ENCODE results near the gene CCIN. TPM values are rescaled to one million over a fixed set of nuclear protein-coding genes. Genes with fewer than 3 reads are reported as not detected.

The CCIN gene
- total RNA-seq, 1 experiment from 2014 or later, result 0.20 TPM

- TF ChIP-seq ZNF512 (CRISPR knock-in tag; IDR thresholded peaks at IDR 0.05; ENCODE audit: borderline replicate concordance) (no peak), PRRX2 (CRISPR knock-in tag; IDR thresholded peaks at IDR 0.05) (no peak), CREM (CRISPR knock-in tag; IDR thresholded peaks at IDR 0.05) (peak; percentile 26; the same call in 1 of the 2 replicates), NR3C1 (CRISPR knock-in tag; conservative IDR thresholded peaks at IDR 0.05; ENCODE audit: low read depth) (peak; percentile 70; the same call in 1 of the 2 replicates), ESRRA (CRISPR knock-in tag; IDR thresholded peaks at IDR 0.05; ENCODE audit: borderline replicate concordance) (0 out of 2 replicates have a peak, but pooled peaks have one; percentile 47), ZNF396 (CRISPR knock-in tag; IDR thresholded peaks at IDR 0.05; ENCODE audit: borderline replicate concordance) (no peak), ZNF416 (CRISPR knock-in tag; IDR thresholded peaks at IDR 0.05) (peak; percentile 36; the same call in 1 of the 2 replicates), CREB1 (CRISPR knock-in tag; IDR thresholded peaks at IDR 0.05) (no peak), ATF3 (CRISPR knock-in tag; conservative IDR thresholded peaks at IDR 0.05) (no peak), SMAD4 (CRISPR knock-in tag; IDR thresholded peaks at IDR 0.05) (no peak), NFYB (CRISPR knock-in tag; conservative IDR thresholded peaks at IDR 0.05; ENCODE audit: low read depth) (peak; percentile 90), TEAD4 (CRISPR knock-in tag; IDR thresholded peaks at IDR 0.05) (no peak), ZNF317 (CRISPR knock-in tag; IDR thresholded peaks at IDR 0.05; ENCODE audit: borderline replicate concordance, low read depth) (no peak), ZNF138 (CRISPR knock-in tag; conservative IDR thresholded peaks at IDR 0.05) (no peak), FOXJ3 (CRISPR knock-in tag; IDR thresholded peaks at IDR 0.05; ENCODE audit: borderline replicate concordance) (no peak), GRHL2 (CRISPR knock-in tag; IDR thresholded peaks at IDR 0.05; ENCODE audit: insufficient replicate concordance, severe bottlenecking) (no peak), AFF4 (CRISPR knock-in tag; IDR thresholded peaks at IDR 0.05; ENCODE audit: borderline replicate concordance) (0 out of 2 replicates have a peak, but pooled peaks have one; percentile 81), RELA (CRISPR knock-in tag; IDR thresholded peaks at IDR 0.05; ENCODE audit: borderline replicate concordance) (peak; percentile 46; the same call in 1 of the 2 replicates), ZNF281 (CRISPR knock-in tag; IDR thresholded peaks at IDR 0.05) (no peak), MXD4 (CRISPR knock-in tag; IDR thresholded peaks at IDR 0.05; ENCODE audit: borderline replicate concordance) (no peak), ZNF425 (CRISPR knock-in tag; conservative IDR thresholded peaks at IDR 0.05) (no peak), ZNF263 (CRISPR knock-in tag; IDR thresholded peaks at IDR 0.05; ENCODE audit: low read depth) (no peak), IRF2 (CRISPR knock-in tag; IDR thresholded peaks at IDR 0.05; ENCODE audit: borderline replicate concordance, low read depth) (no peak)
Measured at GRCh38 chr9:36190388-36191289, 21.5 kb downstream of the CCIN start, which contains the start of gene CLTA (continued).
